C4-2B (cell line): ENCODE data around the gene THUMPD3.

Experiments used
- ZFX ChIP-seq: fragments of 450-650 bp; IDR thresholded peaks from 2 replicates; pipeline ENCODE4 v1.6.1; 2017
- TF ChIP-seq, protein P1 (sequence below): fragments of 450-650 bp; conservative IDR thresholded peaks from 2 replicates; pipeline ENCODE4 v1.5.1; 2017; ENCODE audit warnings: mild to moderate bottlenecking

- TF ChIP-seq, protein P1, sequence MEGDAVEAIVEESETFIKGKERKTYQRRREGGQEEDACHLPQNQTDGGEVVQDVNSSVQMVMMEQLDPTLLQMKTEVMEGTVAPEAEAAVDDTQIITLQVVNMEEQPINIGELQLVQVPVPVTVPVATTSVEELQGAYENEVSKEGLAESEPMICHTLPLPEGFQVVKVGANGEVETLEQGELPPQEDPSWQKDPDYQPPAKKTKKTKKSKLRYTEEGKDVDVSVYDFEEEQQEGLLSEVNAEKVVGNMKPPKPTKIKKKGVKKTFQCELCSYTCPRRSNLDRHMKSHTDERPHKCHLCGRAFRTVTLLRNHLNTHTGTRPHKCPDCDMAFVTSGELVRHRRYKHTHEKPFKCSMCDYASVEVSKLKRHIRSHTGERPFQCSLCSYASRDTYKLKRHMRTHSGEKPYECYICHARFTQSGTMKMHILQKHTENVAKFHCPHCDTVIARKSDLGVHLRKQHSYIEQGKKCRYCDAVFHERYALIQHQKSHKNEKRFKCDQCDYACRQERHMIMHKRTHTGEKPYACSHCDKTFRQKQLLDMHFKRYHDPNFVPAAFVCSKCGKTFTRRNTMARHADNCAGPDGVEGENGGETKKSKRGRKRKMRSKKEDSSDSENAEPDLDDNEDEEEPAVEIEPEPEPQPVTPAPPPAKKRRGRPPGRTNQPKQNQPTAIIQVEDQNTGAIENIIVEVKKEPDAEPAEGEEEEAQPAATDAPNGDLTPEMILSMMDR = no peak
- TF ChIP-seq ZFX = no peak
Observed at GRCh38 chr3:9322780-9323179, 40.1 kb upstream of the THUMPD3 start.
